ENCODE results near the gene SLC12A4.
"Not testable (repeated sequence)": the region's sequence is repeated elsewhere in the genome, so short reads cannot be mapped to it uniquely, and the experiment has no call there.

The SLC12A4 gene

DNA sequence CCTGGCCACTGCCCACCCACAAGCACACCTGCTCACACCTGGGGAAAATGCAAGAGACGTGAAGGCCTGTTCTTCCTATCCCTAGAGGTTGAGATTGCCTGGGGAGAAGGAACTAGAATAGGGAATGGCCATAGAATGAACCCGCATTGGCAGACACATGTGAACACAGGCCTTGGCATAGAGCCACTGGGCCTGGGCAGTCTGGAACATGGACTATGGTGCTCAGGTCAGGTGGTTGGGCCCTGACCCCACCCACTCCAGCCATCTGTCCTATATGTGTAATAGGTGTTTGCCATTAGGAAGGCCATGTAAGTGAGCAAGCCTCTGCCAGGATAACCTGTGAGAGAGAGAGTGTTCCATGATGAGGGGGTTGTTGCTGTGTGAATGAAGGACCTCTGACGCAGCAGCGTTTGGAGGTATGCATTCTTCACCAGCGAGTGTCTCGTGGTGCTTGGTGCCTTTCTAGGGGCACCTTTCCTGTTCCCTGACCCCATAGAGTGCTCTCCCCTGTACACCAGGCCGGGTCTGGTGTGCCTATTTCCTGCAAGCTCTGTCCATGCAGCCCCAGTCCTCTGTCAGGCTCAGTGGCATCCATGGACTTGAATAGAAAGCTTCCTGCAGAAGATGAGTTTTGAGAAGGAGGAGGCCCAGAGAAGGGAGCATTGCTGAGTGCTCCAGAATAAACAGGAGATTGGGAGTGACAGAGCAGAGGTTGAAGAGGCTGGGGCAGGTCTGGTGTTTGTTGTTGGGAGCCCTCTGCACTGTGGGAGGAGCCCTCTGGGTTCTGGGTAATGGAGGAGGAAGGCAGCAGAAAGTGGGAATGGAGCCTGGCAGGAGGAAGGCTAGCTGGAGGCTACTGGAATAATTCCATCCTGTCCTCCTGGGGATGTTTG lies 52.4 kb downstream of the SLC12A4 start:
- Histone ChIP-seq H3K9ac (ENCODE audit: low read length) (no peak overlapping the region), H3K4me1 (ENCODE audit: control insufficient read depth, insufficient read depth, low read length) (peaks cover 19% of the 10 kb centered on the region), H3K36me3 (ENCODE audit: control insufficient read depth, insufficient read depth, low read length, severe bottlenecking) (peaks cover 11% of the 10 kb centered on the region), H3K27me3 (replicated peaks; ENCODE audit: control insufficient read depth, insufficient read depth, low read length) (no peaks in the 10 kb centered on the region), H3K4me3 (ENCODE audit: low read length) (no peak overlapping the region), H3K9me3 (ENCODE audit: control insufficient read depth, low read length) (no peaks in the 10 kb centered on the region)
- no peak for DNase-seq (ENCODE audit: low read depth)

DNA sequence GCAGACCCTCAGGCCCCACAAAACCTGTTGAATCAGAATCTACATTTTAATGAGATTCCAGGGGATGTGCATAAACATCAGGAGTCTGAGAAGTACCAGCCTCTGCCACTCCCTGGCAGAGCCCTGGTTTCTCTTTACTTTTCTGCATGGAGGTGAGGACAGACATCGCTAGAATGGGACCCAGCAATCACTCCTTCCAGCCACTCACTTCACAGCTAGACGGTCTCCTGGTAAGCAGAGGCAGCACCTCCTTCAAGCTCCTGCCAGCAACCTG lies 53.0 kb downstream of the SLC12A4 start:
- Histone ChIP-seq H3K4me1 (ENCODE audit: control insufficient read depth, insufficient read depth, low read length) (peaks cover 19% of the 10 kb centered on the region), H3K36me3 (ENCODE audit: control insufficient read depth, insufficient read depth, low read length, severe bottlenecking) (peaks cover 14% of the 10 kb centered on the region)
- H3K9ac ChIP-seq (ENCODE audit: low read length); H3K4me3 ChIP-seq (ENCODE audit: low read length); DNase-seq (ENCODE audit: low read depth); H3K27me3 ChIP-seq (replicated peaks; ENCODE audit: control insufficient read depth, insufficient read depth, low read length); H3K9me3 ChIP-seq (ENCODE audit: control insufficient read depth, low read length): not testable (repeated sequence)

DNA sequence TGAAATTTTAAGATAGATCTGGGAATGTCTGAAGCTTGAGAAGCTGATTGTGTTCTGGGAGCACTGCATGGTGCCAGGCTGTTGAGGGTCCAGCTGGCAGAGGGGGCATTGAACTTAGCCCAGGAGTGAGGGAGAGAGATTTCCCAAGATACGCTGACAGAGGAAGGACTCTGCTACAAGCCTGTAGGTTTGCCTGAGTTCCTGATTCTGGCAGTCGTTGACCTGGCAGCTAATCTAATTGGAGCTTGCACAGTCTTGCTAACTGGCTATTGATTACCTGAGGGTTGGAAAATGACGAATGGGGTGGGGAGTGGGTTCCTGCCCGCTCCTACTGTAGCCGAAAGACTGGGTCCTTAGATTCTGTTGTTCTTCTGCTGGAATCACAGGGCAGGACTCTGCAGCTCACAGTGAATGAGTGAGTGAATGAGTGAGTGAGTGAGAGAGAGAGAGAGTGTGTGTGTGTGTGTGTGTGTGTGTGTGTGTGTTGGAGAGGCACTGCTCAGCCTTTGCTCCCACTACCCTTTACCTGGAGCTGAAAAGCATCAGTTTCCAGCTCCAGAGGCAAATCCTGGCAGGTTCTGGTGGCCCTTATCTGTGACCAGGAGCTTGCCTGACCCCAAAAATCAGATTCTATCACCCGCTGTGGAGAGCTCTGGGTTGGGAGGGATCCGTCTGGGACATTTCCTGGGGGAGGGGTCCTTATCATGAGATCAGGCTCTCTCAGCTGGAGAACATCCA lies 53.5 kb downstream of the SLC12A4 start:
- Histone ChIP-seq H3K27me3 (replicated peaks; ENCODE audit: control insufficient read depth, insufficient read depth, low read length) (no peaks in the 10 kb centered on the region), H3K36me3 (ENCODE audit: control insufficient read depth, insufficient read depth, low read length, severe bottlenecking) (peaks cover 17% of the 10 kb centered on the region), H3K4me3 (ENCODE audit: low read length) (no peak overlapping the region), H3K4me1 (ENCODE audit: control insufficient read depth, insufficient read depth, low read length) (peaks cover 19% of the 10 kb centered on the region), H3K9me3 (ENCODE audit: control insufficient read depth, low read length) (no peaks in the 10 kb centered on the region), H3K9ac (ENCODE audit: low read length) (no peak overlapping the region)
- no peak for DNase-seq (ENCODE audit: low read depth)

DNA sequence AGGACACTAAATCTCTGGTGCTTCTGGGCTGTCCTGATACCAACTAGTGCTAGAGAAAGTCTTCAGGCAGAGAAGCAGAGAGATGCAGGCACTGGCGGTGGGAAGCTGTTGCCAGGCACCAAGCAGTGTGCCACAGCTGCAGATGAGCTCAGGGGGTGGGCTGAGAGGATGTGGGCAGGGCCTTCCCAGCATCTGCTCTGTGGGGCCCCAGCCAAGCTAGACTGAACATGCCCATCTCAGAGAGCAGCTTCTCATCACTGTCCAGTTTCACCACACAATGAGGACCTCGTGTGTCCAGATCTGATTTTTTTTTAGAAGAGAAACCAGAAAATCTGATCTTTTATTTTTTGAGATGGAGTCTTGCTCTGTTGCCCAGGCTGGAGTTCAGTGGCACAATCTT lies 58.3 kb downstream of the SLC12A4 start:
- Histone ChIP-seq H3K27me3 (replicated peaks; ENCODE audit: control insufficient read depth, insufficient read depth, low read length) (no peaks in the 10 kb centered on the region), H3K4me3 (ENCODE audit: low read length) (no peak overlapping the region), H3K36me3 (ENCODE audit: control insufficient read depth, insufficient read depth, low read length, severe bottlenecking) (peaks cover 31% of the 10 kb centered on the region), H3K9ac (ENCODE audit: low read length) (no peak overlapping the region), H3K9me3 (ENCODE audit: control insufficient read depth, low read length) (no peaks in the 10 kb centered on the region), H3K4me1 (ENCODE audit: control insufficient read depth, insufficient read depth, low read length) (no peaks in the 10 kb centered on the region)
- peak; percentile 53 for DNase-seq (ENCODE audit: low read depth)

DNA sequence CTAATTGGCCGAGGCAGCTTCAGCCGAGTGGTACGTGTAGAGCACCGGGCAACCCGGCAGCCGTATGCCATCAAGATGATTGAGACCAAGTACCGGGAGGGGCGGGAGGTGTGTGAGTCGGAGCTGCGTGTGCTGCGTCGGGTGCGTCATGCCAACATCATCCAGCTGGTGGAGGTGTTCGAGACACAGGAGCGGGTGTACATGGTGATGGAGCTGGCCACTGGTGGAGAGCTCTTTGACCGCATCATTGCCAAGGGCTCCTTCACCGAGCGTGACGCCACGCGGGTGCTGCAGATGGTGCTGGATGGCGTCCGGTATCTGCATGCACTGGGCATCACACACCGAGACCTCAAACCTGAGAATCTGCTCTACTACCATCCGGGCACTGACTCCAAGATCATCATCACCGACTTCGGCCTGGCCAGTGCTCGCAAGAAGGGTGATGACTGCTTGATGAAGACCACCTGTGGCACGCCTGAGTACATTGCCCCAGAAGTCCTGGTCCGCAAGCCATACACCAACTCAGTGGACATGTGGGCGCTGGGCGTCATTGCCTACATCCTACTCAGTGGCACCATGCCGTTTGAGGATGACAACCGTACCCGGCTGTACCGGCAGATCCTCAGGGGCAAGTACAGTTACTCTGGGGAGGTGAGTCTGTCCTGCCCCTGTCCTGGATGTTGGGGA lies 59.2 kb downstream of the SLC12A4 start:
- Histone ChIP-seq H3K9me3 (ENCODE audit: control insufficient read depth, low read length) (no peaks in the 10 kb centered on the region), H3K9ac (ENCODE audit: low read length) (no peak overlapping the region), H3K4me3 (ENCODE audit: low read length) (no peak overlapping the region), H3K4me1 (ENCODE audit: control insufficient read depth, insufficient read depth, low read length) (no peaks in the 10 kb centered on the region), H3K36me3 (ENCODE audit: control insufficient read depth, insufficient read depth, low read length, severe bottlenecking) (peaks cover 31% of the 10 kb centered on the region), H3K27me3 (replicated peaks; ENCODE audit: control insufficient read depth, insufficient read depth, low read length) (no peaks in the 10 kb centered on the region)
- DNase-seq (ENCODE audit: low read depth) = no peak

DNA sequence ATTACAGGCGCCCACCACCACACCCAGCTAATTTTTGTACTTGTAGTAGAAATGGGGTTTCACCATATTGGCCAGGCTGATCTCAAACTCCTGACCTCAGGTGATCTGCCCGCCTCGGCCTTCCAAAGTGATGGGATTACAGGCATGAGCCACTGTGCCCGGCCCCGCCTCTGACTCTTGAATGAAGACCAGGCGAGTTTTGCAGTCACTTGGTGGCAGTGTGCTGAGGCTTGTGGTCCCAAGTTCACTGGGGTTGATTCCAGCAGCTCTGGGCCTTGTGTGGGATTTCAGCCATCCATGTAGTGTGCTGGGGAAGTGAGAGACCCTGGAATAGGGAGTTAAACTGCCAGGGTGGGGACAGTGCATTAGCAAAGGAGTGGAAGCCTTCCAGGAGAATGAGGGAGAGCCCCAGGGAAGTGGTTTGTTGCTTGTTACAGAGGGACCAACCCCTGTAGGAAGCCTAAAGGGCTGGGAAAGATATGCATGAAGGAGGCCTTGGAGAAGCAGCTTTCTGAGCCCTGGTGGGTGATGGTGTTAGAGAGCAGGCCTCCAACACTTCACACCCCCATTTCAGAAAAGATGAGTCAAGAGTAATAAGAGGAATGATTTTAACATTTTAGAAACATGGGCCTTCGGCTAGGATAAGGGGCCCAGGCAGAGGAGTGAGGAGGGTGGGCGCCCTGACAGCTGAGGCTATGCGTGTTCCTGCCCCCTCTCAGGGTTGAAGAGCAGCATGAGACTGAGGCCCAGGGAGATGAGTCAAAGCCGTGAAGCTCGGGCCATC lies 60.8 kb downstream of the SLC12A4 start:
- no peak overlapping the region for H3K4me3 ChIP-seq (ENCODE audit: low read length)
- H3K9me3 ChIP-seq (ENCODE audit: control insufficient read depth, low read length) = no peaks in the 10 kb centered on the region
- H3K27me3 ChIP-seq (replicated peaks; ENCODE audit: control insufficient read depth, insufficient read depth, low read length) = no peaks in the 10 kb centered on the region
- H3K9ac ChIP-seq (ENCODE audit: low read length) = no peak overlapping the region
- H3K4me1 ChIP-seq (ENCODE audit: control insufficient read depth, insufficient read depth, low read length) = no peaks in the 10 kb centered on the region
- DNase-seq (ENCODE audit: low read depth) = no peak
- H3K36me3 ChIP-seq (ENCODE audit: control insufficient read depth, insufficient read depth, low read length, severe bottlenecking) = peaks cover 38% of the 10 kb centered on the region

DNA sequence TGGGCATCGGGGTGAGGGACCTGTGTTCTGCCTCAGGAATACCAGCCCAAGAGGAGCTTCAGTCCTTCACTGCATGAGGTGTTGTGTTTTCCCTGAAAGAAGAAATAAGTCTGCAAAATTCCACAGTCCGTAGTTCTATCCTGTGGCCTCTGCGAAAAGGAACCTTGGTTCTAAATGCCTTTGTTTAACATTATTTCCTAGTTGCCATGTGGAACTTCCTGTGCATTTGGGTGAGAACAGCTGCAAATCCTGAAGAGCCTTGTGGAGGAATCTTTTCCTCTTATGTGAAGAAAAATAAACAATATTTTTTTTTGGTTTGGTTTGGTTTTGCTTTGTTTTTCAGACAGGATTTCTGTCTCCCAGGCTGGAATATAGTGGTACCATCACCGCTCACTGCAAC lies 65.6 kb downstream of the SLC12A4 start:
- H3K4me1 ChIP-seq (ENCODE audit: control insufficient read depth, insufficient read depth, low read length) = no peaks in the 10 kb centered on the region
- no peaks in the 10 kb centered on the region for H3K9me3 ChIP-seq (ENCODE audit: control insufficient read depth, low read length)
- no peak for DNase-seq (ENCODE audit: low read depth)
- H3K4me3 ChIP-seq (ENCODE audit: low read length) = no peak overlapping the region
- peaks cover 10% of the 10 kb centered on the region for H3K36me3 ChIP-seq (ENCODE audit: control insufficient read depth, insufficient read depth, low read length, severe bottlenecking)
- no peaks in the 10 kb centered on the region for H3K27me3 ChIP-seq (replicated peaks; ENCODE audit: control insufficient read depth, insufficient read depth, low read length)
- no peak overlapping the region for H3K9ac ChIP-seq (ENCODE audit: low read length)

DNA sequence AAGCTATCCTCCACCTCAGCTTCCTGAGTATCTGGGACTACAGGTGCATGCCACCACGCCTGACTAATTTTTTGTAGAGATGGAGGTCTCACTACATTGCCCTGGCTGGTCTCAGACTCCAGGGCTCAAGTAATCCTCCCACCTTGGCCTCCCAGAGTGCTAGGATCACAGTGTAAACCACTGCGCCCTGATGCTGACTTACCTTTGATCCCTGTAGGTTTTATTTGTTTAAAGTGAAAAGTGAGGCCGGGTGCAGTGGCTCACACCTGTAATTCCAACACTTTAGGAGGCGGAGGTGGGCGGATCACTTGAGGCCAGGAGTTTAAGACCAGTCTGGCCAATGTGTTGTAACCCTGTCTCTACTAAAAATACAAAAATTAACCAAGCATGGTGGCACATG lies 66.7 kb downstream of the SLC12A4 start:
- no peak overlapping the region for H3K4me3 ChIP-seq (ENCODE audit: low read length)
- H3K4me1 ChIP-seq (ENCODE audit: control insufficient read depth, insufficient read depth, low read length) = peaks cover 9% of the 10 kb centered on the region
- no peaks in the 10 kb centered on the region for H3K27me3 ChIP-seq (replicated peaks; ENCODE audit: control insufficient read depth, insufficient read depth, low read length)
- H3K36me3 ChIP-seq (ENCODE audit: control insufficient read depth, insufficient read depth, low read length, severe bottlenecking) = peaks cover 10% of the 10 kb centered on the region
- no peaks in the 10 kb centered on the region for H3K9me3 ChIP-seq (ENCODE audit: control insufficient read depth, low read length)
- no peak for DNase-seq (ENCODE audit: low read depth)
- H3K9ac ChIP-seq (ENCODE audit: low read length) = no peak overlapping the region

DNA sequence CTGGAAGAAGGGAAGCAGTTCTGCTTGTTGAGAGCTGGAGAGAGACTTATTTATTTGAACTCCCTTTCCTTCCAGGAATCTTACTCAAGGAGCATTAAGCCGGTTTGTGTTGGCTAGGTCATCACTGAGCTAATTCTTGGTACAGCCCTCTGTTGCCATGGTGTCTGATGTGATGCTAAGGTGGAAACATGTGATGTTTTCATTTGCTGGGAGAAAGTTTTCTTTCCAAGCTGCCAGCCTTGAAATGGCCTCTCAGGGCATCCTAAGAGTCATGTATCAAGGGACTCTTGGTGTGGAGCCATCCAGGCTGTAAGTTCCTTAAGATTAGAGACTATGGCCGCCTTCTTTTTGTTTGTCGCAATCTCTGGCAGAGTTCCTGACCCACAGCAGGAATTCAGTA lies 71.2 kb downstream of the SLC12A4 start:
- H3K9me3 ChIP-seq (ENCODE audit: control insufficient read depth, low read length) = no peaks in the 10 kb centered on the region
- H3K27me3 ChIP-seq (replicated peaks; ENCODE audit: control insufficient read depth, insufficient read depth, low read length) = no peaks in the 10 kb centered on the region
- peaks cover 3% of the 10 kb centered on the region for H3K36me3 ChIP-seq (ENCODE audit: control insufficient read depth, insufficient read depth, low read length, severe bottlenecking)
- peak; percentile 42 for DNase-seq (ENCODE audit: low read depth)
- H3K4me1 ChIP-seq (ENCODE audit: control insufficient read depth, insufficient read depth, low read length) = peaks cover 28% of the 10 kb centered on the region
- H3K4me3 ChIP-seq (ENCODE audit: low read length) = no peak overlapping the region
- no peak overlapping the region for H3K9ac ChIP-seq (ENCODE audit: low read length)

DNA sequence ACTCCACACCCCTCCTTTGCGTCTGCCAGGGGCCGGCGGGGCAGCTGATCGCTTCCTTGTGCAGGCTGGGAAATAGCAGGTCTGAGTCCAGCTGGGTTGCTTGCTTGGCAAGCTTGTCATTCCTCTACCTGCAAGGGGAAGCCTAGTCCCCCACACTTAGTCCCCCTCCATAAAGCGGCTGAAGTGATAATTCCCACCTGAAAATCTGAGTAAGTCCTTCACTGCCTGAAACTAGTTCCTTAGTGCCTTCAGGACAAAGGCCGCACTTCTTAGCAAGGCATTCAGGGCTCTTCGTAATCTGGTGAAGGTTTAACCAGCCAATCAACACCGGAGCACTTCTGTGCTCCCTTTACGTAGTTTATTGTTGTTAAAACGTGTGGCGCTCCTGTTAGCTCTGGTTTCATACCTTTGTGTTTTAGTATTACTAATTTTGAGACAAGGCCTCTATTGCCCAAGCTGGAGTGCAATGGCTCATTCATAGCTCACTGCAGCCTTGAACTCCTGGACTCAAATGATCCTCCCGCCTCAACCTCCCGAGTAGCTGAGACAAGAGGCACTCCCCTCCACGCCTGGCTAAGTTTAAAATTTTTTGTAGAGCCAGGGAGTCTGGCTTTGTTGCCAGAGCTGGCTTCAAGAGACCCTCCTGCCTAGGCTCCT lies 74.6 kb downstream of the SLC12A4 start:
- Histone ChIP-seq H3K9ac (ENCODE audit: low read length) (peak overlapping the region; percentile 97), H3K27me3 (replicated peaks; ENCODE audit: control insufficient read depth, insufficient read depth, low read length) (no peaks in the 10 kb centered on the region), H3K4me3 (ENCODE audit: low read length) (peak overlapping the region; percentile 94), H3K9me3 (ENCODE audit: control insufficient read depth, low read length) (no peaks in the 10 kb centered on the region), H3K36me3 (ENCODE audit: control insufficient read depth, insufficient read depth, low read length, severe bottlenecking) (no peaks in the 10 kb centered on the region), H3K4me1 (ENCODE audit: control insufficient read depth, insufficient read depth, low read length) (peaks cover 28% of the 10 kb centered on the region)
- no peak for DNase-seq (ENCODE audit: low read depth)
